Naive thymus-derived CD4-positive, alpha-beta T cell (primary cell): Measurements from ENCODE around the gene SERHL2. TPM values are rescaled to one million over a fixed set of nuclear protein-coding genes. Genes with fewer than 3 reads are reported as not detected.

ENCODE experiments used
- ATAC-seq: fragments of 150-1000 bp; cut with Tn5 transposase; 2 replicates; pipeline ENCODE4 v1.10.0; 2021; ENCODE audit warnings: mild to moderate bottlenecking, moderate library complexity
- CTCF ChIA-PET: fragments of 350-600 bp; sonication (Branson Sonifier 250); formaldehyde crosslinking; loops from one replicate; lab custom pipeline; 2021; ENCODE audit warnings: antibody characterized with exemption; lab: Charles Lee
- POLR2A ChIA-PET: fragments of 350-600 bp; sonication (Branson Sonifier 250); formaldehyde crosslinking; loops from one replicate; lab custom pipeline; 2021; ENCODE audit warnings: antibody characterized with exemption, inconsistent platforms; lab: Charles Lee
- DNase-seq, 9 donors: peaks; one replicate each; pipeline versions ENCODE4 v3.0.0 to v3.0.0-alpha.2; 2020 to 2022; ENCODE audit warnings: mixed read lengths in 1 of 9
- H3K27ac ChIP-seq: one replicate; pipeline ENCODE4 v1.7.0; 2013; ENCODE audit warnings: mild to moderate bottlenecking, low read depth, low read length, moderate library complexity
- H3K27me3 ChIP-seq, 2 donors: one replicate each; pipeline ENCODE4 v1.7.0; 2013; ENCODE audit warnings: low read length in 2 of 2, mild to moderate bottlenecking in 2 of 2, moderate library complexity in 2 of 2; ENCODE audit not compliant: control insufficient read depth in 2 of 2, insufficient read depth in 2 of 2
- H3K36me3 ChIP-seq, 3 experiments: 1 replicate in 2 of 3; 2 replicates in 1 of 3; pipeline ENCODE4 v1.7.0; 2013; ENCODE audit warnings: low read length in 3 of 3, mild to moderate bottlenecking in 3 of 3, moderate library complexity in 1 of 3; ENCODE audit not compliant: insufficient read depth in 3 of 3, control insufficient read depth in 2 of 3
- H3K4me1 ChIP-seq, 2 donors: one replicate each; pipeline ENCODE4 v1.7.0; 2013; ENCODE audit warnings: low read length in 2 of 2, mild to moderate bottlenecking in 2 of 2, moderate library complexity in 1 of 2; ENCODE audit not compliant: control insufficient read depth in 2 of 2, insufficient read depth in 2 of 2
- H3K4me3 ChIP-seq: 2 replicates; pipeline ENCODE4 v1.7.0; 2013; ENCODE audit warnings: mild to moderate bottlenecking, low read length
- H3K9me3 ChIP-seq, 3 experiments: 1 replicate in 2 of 3; 2 replicates in 1 of 3; pipeline ENCODE4 v1.7.0; 2013; ENCODE audit warnings: low read length in 3 of 3; ENCODE audit not compliant: control insufficient read depth in 2 of 3
- H3K27ac Mint-ChIP-seq, 9 donors: one replicate each; pipeline ENCODE4 v1.8.0; 2020 to 2022; ENCODE audit warnings: mixed read lengths in 9 of 9, mild to moderate bottlenecking in 8 of 9, moderate library complexity in 5 of 9, inconsistent platforms in 2 of 9
- H3K27me3 Mint-ChIP-seq, 5 donors: one replicate each; pipeline ENCODE4 v1.8.0; 2021 to 2022; ENCODE audit warnings: mixed read lengths in 5 of 5, mild to moderate bottlenecking in 1 of 5
- H3K36me3 Mint-ChIP-seq, 5 donors: one replicate each; pipeline ENCODE4 v1.8.0; 2020 to 2022; ENCODE audit warnings: mixed read lengths in 5 of 5, mild to moderate bottlenecking in 3 of 5, inconsistent platforms in 1 of 5
- H3K4me1 Mint-ChIP-seq, 7 donors: one replicate each; pipeline ENCODE4 v1.8.0; 2020 to 2022; ENCODE audit warnings: mixed read lengths in 7 of 7, mild to moderate bottlenecking in 3 of 7, inconsistent platforms in 1 of 7
- H3K4me3 Mint-ChIP-seq, 10 donors: one replicate each; pipeline ENCODE4 v1.8.0; 2020 to 2022; ENCODE audit warnings: mild to moderate bottlenecking in 10 of 10, mixed read lengths in 10 of 10, moderate library complexity in 6 of 10, inconsistent platforms in 2 of 10
- H3K9me3 Mint-ChIP-seq, 11 donors: one replicate each; pipeline ENCODE4 v1.8.0; 2020 to 2022; ENCODE audit warnings: mixed read lengths in 11 of 11, mild to moderate bottlenecking in 4 of 11, inconsistent platforms in 1 of 11, moderate library complexity in 1 of 11
- intact Hi-C, 2 donors: fragments of 100-400 bp; cut with micrococcal nuclease; formaldehyde crosslinking; loops; one replicate each; pipeline ENCODE4 v1.15.1; 2023
- polyA plus RNA-seq, 2 donors: library from polyadenylated mRNA; unstranded; fragments of 300-500 nt; fragmentation: Illumina TruSeq; gene quantifications; one replicate each; pipeline ENCODE4 v1.2.3, GENCODE V29; 2021
- total RNA-seq, 6 experiments: library from RNA in 5 of 6; stranded (reverse) in 5 of 6; gene quantifications; 1 replicate in 5 of 6; 2 replicates in 1 of 6; pipeline ENCODE4 v1.2.3 and lab custom pipeline; 2021 to 2026

The SERHL2 gene
- total and polyA plus RNA-seq, 7 experiments from 2014 or later: 0.25 to 1.0 (median 0.47) TPM; not detected in 1

DNA sequence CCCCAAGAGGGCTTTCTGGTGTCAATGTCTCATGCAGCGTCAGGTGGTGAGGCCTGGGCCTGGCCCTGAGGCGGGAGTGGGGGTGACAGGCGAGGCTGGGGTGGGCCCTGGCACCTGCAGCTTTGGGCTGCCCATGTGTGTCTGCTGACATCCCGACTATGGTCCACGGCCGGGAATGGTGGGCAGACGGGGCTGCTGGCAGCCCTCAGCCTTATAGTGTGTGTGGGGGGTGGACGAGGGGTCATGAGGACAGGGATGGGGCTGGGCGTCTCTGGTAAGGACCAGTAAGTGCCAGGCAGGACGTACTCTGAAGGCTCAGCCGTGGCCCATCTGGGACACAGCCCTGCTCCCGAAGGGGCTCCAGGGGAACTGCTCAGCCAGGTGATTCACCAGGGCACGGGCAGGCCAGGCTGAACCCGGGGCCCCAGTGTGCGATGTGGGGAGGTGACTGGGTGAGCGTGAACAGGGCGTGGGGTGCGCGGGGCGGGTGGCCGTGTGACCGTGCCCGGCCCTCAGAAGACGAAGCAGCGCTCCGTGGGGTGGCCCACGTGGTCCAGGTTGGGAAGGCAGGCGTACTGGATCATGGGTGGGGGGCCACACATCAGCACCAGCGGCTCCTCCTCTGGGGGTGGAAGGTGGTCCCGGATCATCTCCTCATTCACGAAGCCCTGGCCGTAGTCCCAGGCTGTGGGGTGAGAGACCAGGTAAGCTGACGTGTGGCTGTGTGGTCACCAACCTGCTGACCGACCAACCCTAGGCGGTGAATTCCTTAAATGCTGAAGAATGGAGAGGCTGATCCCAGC, 65.7 kb downstream of the SERHL2 start:
- Mint-ChIP-seq H3K4me1 (peaks cover 10 to 27% (median 14%) of the 10 kb centered on the region in 7 donors), H3K27ac (peak overlapping the region in 1 of 9 donors; percentile 56), H3K4me3 (no peak overlapping the region), H3K9me3 (peaks cover 0 to 8% (median 0%) of the 10 kb centered on the region in 11 donors), H3K36me3 (peaks cover 0 to 4% (median 0%) of the 10 kb centered on the region in 5 donors), H3K27me3 (peaks cover 0 to 5% (median 0%) of the 10 kb centered on the region in 5 donors)
- H3K4me1 ChIP-seq: peaks cover 0 to 5% of the 10 kb centered on the region in 2 donors
- H3K9me3 ChIP-seq: no peaks in the 10 kb centered on the region
- POLR2A ChIA-PET: interaction anchor here (0.6 to 0.8 kb wide), 2 partner anchors 569 to 620 kb away, joined by 3 to 4 read pairs; no protein-coding TSS in a partner anchor
- CTCF ChIA-PET: interaction anchor here (0.6 kb wide), 1 partner anchor 129 kb away, joined by 3 read pairs; no protein-coding TSS in a partner anchor
- ATAC-seq (no peak), DNase-seq (no peak)
- H3K27ac ChIP-seq: no peak overlapping the region
- intact Hi-C loops: loop anchor here in 1 of 2 donors (10.0 kb wide), 1 partner anchor 935 kb away; the partner anchor contains the start of gene SNU13
- no peaks in the 10 kb centered on the region for H3K27me3 ChIP-seq
- no peak overlapping the region for H3K4me3 ChIP-seq
- H3K36me3 ChIP-seq: peaks cover 0 to 22% (median 0%) of the 10 kb centered on the region in 3 experiments

DNA sequence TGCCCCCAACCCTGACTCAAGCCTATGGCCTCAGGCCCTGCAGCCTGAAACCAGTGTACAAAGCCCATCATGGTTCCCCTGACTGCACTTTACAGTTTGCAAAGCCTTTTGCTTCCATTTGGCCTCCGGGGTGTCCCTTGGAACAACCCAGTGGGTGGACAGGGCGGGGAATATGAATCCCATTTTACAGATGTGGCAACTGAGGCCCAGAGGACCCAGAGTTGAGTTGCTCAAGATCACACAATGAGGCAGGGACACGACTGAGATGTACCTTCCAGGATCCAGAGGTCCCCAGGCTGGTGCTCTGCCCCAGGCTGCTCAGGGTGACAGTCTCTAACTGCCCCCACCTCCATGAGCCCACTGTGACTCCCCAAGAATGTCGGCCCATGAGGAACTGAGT, 66.3 kb downstream of the SERHL2 start:
- Histone ChIP-seq H3K4me3 (no peak overlapping the region), H3K27me3 (no peaks in the 10 kb centered on the region), H3K36me3 (peaks cover 0 to 26% (median 0%) of the 10 kb centered on the region in 3 experiments), H3K4me1 (peaks cover 0 to 5% of the 10 kb centered on the region in 2 donors), H3K9me3 (no peaks in the 10 kb centered on the region), H3K27ac (no peak overlapping the region)
- intact Hi-C loops: no loop called here
- Mint-ChIP-seq H3K36me3 (peaks cover 0 to 4% (median 0%) of the 10 kb centered on the region in 5 donors), H3K27ac (peak overlapping the region in 1 of 9 donors; percentile 38), H3K4me3 (no peak overlapping the region), H3K4me1 (peaks cover 8 to 22% (median 13%) of the 10 kb centered on the region in 7 donors), H3K27me3 (peaks cover 0 to 1% (median 0%) of the 10 kb centered on the region in 5 donors), H3K9me3 (peaks cover 0 to 5% (median 0%) of the 10 kb centered on the region in 11 donors)
- CTCF ChIA-PET: interaction anchor here (0.6 kb wide), 1 partner anchor 531 kb away, joined by 3 read pairs; no protein-coding TSS in a partner anchor
- POLR2A ChIA-PET: interaction anchor here (0.8 kb wide), 1 partner anchor 568 kb away, joined by 4 read pairs; no protein-coding TSS in a partner anchor
- no peak for ATAC-seq
- no peak for DNase-seq

DNA sequence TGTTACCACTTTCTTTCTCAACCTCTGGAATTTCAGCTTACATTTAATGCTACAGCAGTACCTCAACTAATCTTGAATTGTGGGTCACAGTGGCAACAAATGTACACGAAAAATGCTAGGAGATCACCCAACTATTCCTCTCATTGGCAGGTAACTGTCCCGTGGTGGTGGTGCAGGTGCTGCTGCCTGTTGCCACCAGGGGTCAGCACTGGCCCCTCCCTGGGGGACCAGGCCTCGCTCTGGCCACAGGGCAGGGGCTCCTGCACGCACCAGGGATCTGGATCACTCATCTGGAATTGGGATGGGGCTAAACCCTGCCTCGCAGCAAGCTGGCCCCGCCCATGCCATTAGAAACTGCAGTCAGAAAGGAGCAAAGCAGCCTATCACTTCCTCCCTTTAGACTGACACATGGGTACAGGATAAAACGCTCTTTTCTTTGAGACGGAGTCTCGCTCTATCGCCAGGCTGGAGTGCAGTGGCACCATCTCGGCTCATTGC, 67.8 kb downstream of the SERHL2 start:
- POLR2A ChIA-PET: interaction anchor here (0.9 kb wide), 1 partner anchor 9 kb away, joined by 3 read pairs; no protein-coding TSS in a partner anchor
- no peak overlapping the region for H3K4me3 Mint-ChIP-seq

DNA sequence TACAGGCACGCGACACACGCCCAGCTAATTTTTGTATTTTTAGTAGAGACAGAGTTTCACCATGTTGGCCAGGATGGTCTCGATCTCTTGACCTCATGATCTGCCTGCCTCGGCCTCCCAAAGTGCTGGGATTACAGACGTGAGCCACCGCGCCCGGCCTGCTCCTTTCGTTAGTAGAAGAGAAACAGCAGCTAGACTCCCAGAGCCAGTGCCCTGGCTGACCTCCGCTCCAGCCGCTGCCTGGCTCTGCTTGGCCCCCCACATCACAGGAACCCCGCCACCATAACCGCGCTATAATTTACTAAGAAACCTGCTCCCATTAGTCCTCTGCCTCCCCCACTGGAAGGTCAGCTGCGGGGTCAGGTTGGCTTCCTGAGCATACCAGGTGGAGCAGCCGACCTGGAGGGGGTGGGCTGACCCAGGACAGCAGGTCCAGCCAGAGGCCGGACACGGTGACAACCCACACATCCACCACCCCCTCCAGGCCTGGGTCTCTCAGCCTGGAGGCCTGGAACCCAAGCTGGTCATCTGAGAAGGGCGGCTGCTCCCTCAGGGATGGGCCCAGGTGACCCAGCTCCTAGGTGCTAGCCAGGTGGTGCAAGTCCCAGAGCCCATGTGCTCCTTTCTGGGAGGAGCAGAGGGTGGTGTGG, 68.4 kb downstream of the SERHL2 start:
- no peaks in the 10 kb centered on the region for H3K27me3 ChIP-seq
- no peaks in the 10 kb centered on the region for H3K27me3 Mint-ChIP-seq
- peaks cover 0 to 42% (median 0%) of the 10 kb centered on the region in 3 experiments for H3K36me3 ChIP-seq
- no peaks in the 10 kb centered on the region for H3K9me3 ChIP-seq
- H3K4me1 ChIP-seq: no peaks in the 10 kb centered on the region
- POLR2A ChIA-PET: interaction anchor here (0.9 kb wide), 1 partner anchor 9 kb away, joined by 3 read pairs; no protein-coding TSS in a partner anchor
- no peak overlapping the region for H3K4me3 Mint-ChIP-seq
- H3K27ac Mint-ChIP-seq: no peak overlapping the region
- no peak overlapping the region for H3K27ac ChIP-seq
- intact Hi-C loops: no loop called here
- no peak overlapping the region for H3K4me3 ChIP-seq
- no peaks in the 10 kb centered on the region for H3K9me3 Mint-ChIP-seq
- H3K4me1 Mint-ChIP-seq: peaks cover 0 to 11% (median 6%) of the 10 kb centered on the region in 7 donors
- peaks cover 0 to 9% (median 4%) of the 10 kb centered on the region in 5 donors for H3K36me3 Mint-ChIP-seq
- CTCF ChIA-PET: interaction anchor here (0.6 to 2.0 kb wide), 4 partner anchors 18 to 559 kb away, joined by 3 to 5 read pairs (median 4); partner anchors contain the start of gene CYB5R3
- ATAC-seq (no peak), DNase-seq (no peak)

More for the DNA sequence above, 67.8 kb downstream of the SERHL2 start:
- Mint-ChIP-seq H3K27ac (peak overlapping the region in 6 of 9 donors; percentile 18 to 70 (median 43)), H3K36me3 (peaks cover 0 to 7% (median 4%) of the 10 kb centered on the region in 5 donors), H3K27me3 (no peaks in the 10 kb centered on the region), H3K9me3 (no peaks in the 10 kb centered on the region), H3K4me1 (peaks cover 0 to 11% (median 6%) of the 10 kb centered on the region in 7 donors)
- intact Hi-C loops: loop anchor here in 1 of 2 donors (1.0 kb wide), 1 partner anchor 28 kb away; the partner anchor contains the start of gene CYB5R3
- CTCF ChIA-PET: interaction anchor here (0.6 to 2.0 kb wide), 6 partner anchors 18 to 560 kb away, joined by 3 to 5 read pairs (median 3); partner anchors contain the start of gene CYB5R3
- Histone ChIP-seq H3K27ac (no peak overlapping the region), H3K9me3 (no peaks in the 10 kb centered on the region), H3K36me3 (peaks cover 0 to 36% (median 0%) of the 10 kb centered on the region in 3 experiments), H3K27me3 (no peaks in the 10 kb centered on the region), H3K4me1 (no peaks in the 10 kb centered on the region), H3K4me3 (no peak overlapping the region)
- DNase-seq: peak; percentile 19 to 63 (median 41)
- peak; percentile 86 for ATAC-seq

DNA sequence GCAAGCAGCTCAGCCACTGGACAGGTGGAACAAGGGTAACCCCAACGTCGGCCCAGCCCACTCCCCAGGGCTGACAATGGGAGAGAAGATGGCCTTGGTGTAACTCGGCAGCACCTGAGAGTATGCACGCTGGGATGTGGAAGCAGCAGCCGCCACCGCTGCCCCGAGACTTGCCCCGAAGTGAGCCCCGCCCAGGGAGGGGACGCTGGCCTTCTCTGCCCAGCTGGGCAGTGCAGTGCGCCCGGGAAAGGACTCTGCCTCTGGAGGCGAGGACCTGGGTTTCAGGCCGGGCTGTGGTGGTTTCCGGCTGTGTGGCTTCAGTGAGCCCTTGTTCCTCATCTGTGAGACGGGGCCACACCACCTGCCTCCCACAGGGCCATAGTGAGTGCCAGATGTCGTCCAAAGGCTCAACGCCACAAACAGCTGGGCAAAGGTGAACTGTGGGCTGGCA, 69.6 kb downstream of the SERHL2 start:
- no peak for DNase-seq
- Mint-ChIP-seq H3K27ac (no peak overlapping the region), H3K4me3 (no peak overlapping the region), H3K36me3 (peaks cover 0 to 11% (median 4%) of the 10 kb centered on the region in 5 donors), H3K9me3 (no peaks in the 10 kb centered on the region), H3K4me1 (peaks cover 0 to 6% (median 5%) of the 10 kb centered on the region in 7 donors), H3K27me3 (no peaks in the 10 kb centered on the region)
- ATAC-seq: peak; percentile 36
- intact Hi-C loops: no loop called here
- CTCF ChIA-PET: no interaction called here
- POLR2A ChIA-PET: interaction anchor here (2.1 kb wide), 1 partner anchor 7 kb away, joined by 9 read pairs; no protein-coding TSS in a partner anchor
- Histone ChIP-seq H3K36me3 (peaks cover 0 to 52% (median 0%) of the 10 kb centered on the region in 3 experiments), H3K27me3 (no peaks in the 10 kb centered on the region), H3K4me3 (no peak overlapping the region), H3K4me1 (no peaks in the 10 kb centered on the region), H3K27ac (no peak overlapping the region), H3K9me3 (no peaks in the 10 kb centered on the region)
